DND-41 (cell line): ENCODE measurements around the gene TXNIP.

Experiments
- ATAC-seq: fragments of 200-7000 bp; cut with Tn5 transposase; 3 replicates; pipeline ENCODE4 v1.9.1; 2021; ENCODE audit warnings: low read depth; ENCODE audit not compliant: insufficient read depth
- DNase-seq: peaks from one replicate; pipeline ENCODE4 v3.0.0-alpha.2; 2020
- H2AFZ ChIP-seq: 2 replicates; pipeline ENCODE4 v1.6.0; 2012; ENCODE audit warnings: low read depth, low read length
- H3K27ac ChIP-seq: 2 replicates; pipeline ENCODE4 v1.5.1; 2012; ENCODE audit warnings: low read length, inconsistent platforms
- H3K27me3 ChIP-seq: fragments of 200-600 bp; sonication (generic); 2 replicates; pipeline ENCODE4 v1.6.0; 2012; ENCODE audit warnings: low read length, mild to moderate bottlenecking, inconsistent platforms; ENCODE audit not compliant: insufficient read depth, poor library complexity
- H3K36me3 ChIP-seq: 2 replicates; pipeline ENCODE4 v1.5.1; 2012; ENCODE audit warnings: low read length, inconsistent platforms; ENCODE audit not compliant: insufficient read depth
- H3K4me1 ChIP-seq: 2 replicates; pipeline ENCODE4 v1.5.1; 2012; ENCODE audit warnings: mild to moderate bottlenecking, low read length; ENCODE audit not compliant: insufficient read depth
- H3K4me2 ChIP-seq: 2 replicates; pipeline ENCODE4 v1.6.0; 2012; ENCODE audit warnings: mild to moderate bottlenecking, moderate library complexity, low read length, inconsistent platforms; ENCODE audit not compliant: insufficient read depth
- H3K4me3 ChIP-seq, 2 experiments: fragments of 200-600 bp in 1 of 2; shearing (Covaris generic) in 1 of 2; 2 replicates each; pipeline ENCODE4 v1.5.1; 2012 to 2016; ENCODE audit warnings: inconsistent platforms in 2 of 2, low read length in 2 of 2, mild to moderate bottlenecking in 2 of 2, low read depth in 1 of 2, moderate library complexity in 1 of 2
- H3K79me2 ChIP-seq: 2 replicates; pipeline ENCODE4 v1.6.0; 2012; ENCODE audit warnings: low read length, inconsistent platforms; ENCODE audit not compliant: insufficient read depth
- H3K9ac ChIP-seq: 2 replicates; pipeline ENCODE4 v1.6.0; 2012; ENCODE audit warnings: low read depth, mild to moderate bottlenecking, inconsistent platforms, low read length, moderate library complexity
- H3K9me3 ChIP-seq: 2 replicates; pipeline ENCODE4 v1.5.1; 2012; ENCODE audit warnings: low read length, moderate library complexity, mild to moderate bottlenecking, inconsistent platforms; ENCODE audit not compliant: insufficient read depth, severe bottlenecking
- H4K20me1 ChIP-seq: 2 replicates; pipeline ENCODE4 v1.6.0; 2012; ENCODE audit warnings: low read length; ENCODE audit not compliant: insufficient read depth
- CTCF ChIP-seq: IDR thresholded peaks from 2 replicates; pipeline ENCODE4 v1.5.1; 2012; ENCODE audit warnings: borderline replicate concordance, low read length, moderate library complexity, mild to moderate bottlenecking; ENCODE audit not compliant: poor library complexity, severe bottlenecking; ENCODE audit errors: extremely low read depth
- EZH2 ChIP-seq: IDR thresholded peaks from 3 replicates; pipeline ENCODE4 v1.6.1; 2012; ENCODE audit warnings: borderline replicate concordance, low read depth, mild to moderate bottlenecking, moderate library complexity, low read length, inconsistent platforms; ENCODE audit not compliant: severe bottlenecking

Gene TXNIP

GRCh38 chr1:145951526-145951925, 44.9 kb downstream of the TXNIP start:
- Histone ChIP-seq H3K79me2 (peaks cover 69% of the 10 kb centered on the region), H2AFZ (no peak overlapping the region), H3K27me3 (no peaks in the 10 kb centered on the region), H3K27ac (no peak overlapping the region), H3K9me3 (no peaks in the 10 kb centered on the region), H3K36me3 (peaks cover 42% of the 10 kb centered on the region), H3K4me3 (no peak overlapping the region), H3K4me2 (no peak overlapping the region), H3K4me1 (peaks cover 31% of the 10 kb centered on the region), H3K9ac (no peak overlapping the region), H4K20me1 (no peaks in the 10 kb centered on the region; the same call in 1 of the 2 replicates)
- DNase-seq (no peak), ATAC-seq (no peak)
- TF ChIP-seq CTCF, result no peak
- no peak for TF ChIP-seq EZH2

- H2AFZ ChIP-seq, result no peak overlapping the region
- H3K9ac ChIP-seq, result no peak overlapping the region
- H3K27me3 ChIP-seq, result no peaks in the 10 kb centered on the region
- no peak overlapping the region for H3K27ac ChIP-seq
- DNase-seq, result no peak
- peaks cover 44% of the 10 kb centered on the region for H3K36me3 ChIP-seq
- H4K20me1 ChIP-seq, result no peaks in the 10 kb centered on the region; the same call in 1 of the 2 replicates
- TF ChIP-seq EZH2 (no peak), CTCF (no peak)
- no peak overlapping the region for H3K4me2 ChIP-seq
- no peak for ATAC-seq
- peaks cover 48% of the 10 kb centered on the region for H3K79me2 ChIP-seq
- no peaks in the 10 kb centered on the region for H3K9me3 ChIP-seq
- no peak overlapping the region for H3K4me3 ChIP-seq
- peaks cover 8% of the 10 kb centered on the region; the same call in 1 of the 2 replicates for H3K4me1 ChIP-seq
Measured at GRCh38 chr1:145949219-145949618, 47.2 kb downstream of the TXNIP start.

GRCh38 chr1:145947551-145947950, 48.8 kb downstream of the TXNIP start:
- H3K36me3 ChIP-seq, result peaks cover 53% of the 10 kb centered on the region
- ATAC-seq (no peak), DNase-seq (no peak)
- peaks cover 3% of the 10 kb centered on the region; the same call in 1 of the 2 replicates for H3K4me1 ChIP-seq
- H3K4me3 ChIP-seq, result no peak overlapping the region
- H3K9ac ChIP-seq, result no peak overlapping the region
- H3K9me3 ChIP-seq, result no peaks in the 10 kb centered on the region
- H3K4me2 ChIP-seq, result no peak overlapping the region
- TF ChIP-seq CTCF (no peak), EZH2 (no peak)
- peaks cover 32% of the 10 kb centered on the region for H3K79me2 ChIP-seq
- H2AFZ ChIP-seq, result no peak overlapping the region
- no peaks in the 10 kb centered on the region for H3K27me3 ChIP-seq
- H4K20me1 ChIP-seq, result no peaks in the 10 kb centered on the region; the same call in 1 of the 2 replicates
- no peak overlapping the region for H3K27ac ChIP-seq
